Loucy (cell line): ENCODE measurements around the gene IFT122.

Source experiments
- H2AFZ ChIP-seq: fragments of 200-600 bp; sonication (generic); 2 replicates; pipeline ENCODE4 v1.6.0; 2016; ENCODE audit warnings: antibody characterized with exemption, mild to moderate bottlenecking, low read length, moderate library complexity
- H3F3A ChIP-seq: fragments of 200-600 bp; 2 replicates; pipeline ENCODE4 v1.6.0; 2016; ENCODE audit warnings: antibody characterized with exemption, low read depth, mild to moderate bottlenecking
- H3K27me3 ChIP-seq: fragments of 200-600 bp; sonication (generic); 2 replicates; pipeline ENCODE4 v1.6.1; 2014; ENCODE audit warnings: low read length, mild to moderate bottlenecking; ENCODE audit not compliant: insufficient read depth, poor library complexity, severe bottlenecking
- H3K36me3 ChIP-seq: fragments of 200-600 bp; sonication (generic); 2 replicates; pipeline ENCODE4 v1.6.1; 2016; ENCODE audit warnings: low read length; ENCODE audit not compliant: insufficient read depth
- H3K4me1 ChIP-seq: fragments of 200-600 bp; sonication (generic); 2 replicates; pipeline ENCODE4 v1.5.1; 2014; ENCODE audit warnings: low read length, mild to moderate bottlenecking; ENCODE audit not compliant: insufficient read depth, poor library complexity, severe bottlenecking
- H3K4me2 ChIP-seq: fragments of 200-600 bp; sonication (generic); 2 replicates; pipeline ENCODE4 v1.6.0; 2014; ENCODE audit warnings: antibody characterized with exemption, low read length, low read depth, mild to moderate bottlenecking; ENCODE audit not compliant: poor library complexity, severe bottlenecking
- H3K4me3 ChIP-seq: fragments of 200-600 bp; sonication (generic); 2 replicates; pipeline ENCODE4 v1.5.1; 2014; ENCODE audit warnings: low read length, mild to moderate bottlenecking, mixed read lengths; ENCODE audit not compliant: poor library complexity, severe bottlenecking
- H3K79me2 ChIP-seq: fragments of 200-600 bp; sonication (generic); 2 replicates; pipeline ENCODE4 v1.6.1; 2014; ENCODE audit warnings: low read length; ENCODE audit not compliant: insufficient read depth
- H3K9ac ChIP-seq: fragments of 200-600 bp; sonication (generic); 2 replicates; pipeline ENCODE4 v1.6.0; 2014; ENCODE audit warnings: mild to moderate bottlenecking, low read depth, low read length, moderate library complexity; ENCODE audit not compliant: poor library complexity, severe bottlenecking
- H3K9me2 ChIP-seq: fragments of 200-600 bp; sonication (generic); replicated peaks from 2 replicates; pipeline ENCODE4 v1.6.1; 2016; ENCODE audit warnings: low read depth, low read length, mixed read lengths
- H3K9me3 ChIP-seq: fragments of 200-600 bp; sonication (generic); 2 replicates; pipeline ENCODE4 v1.6.1; 2014; ENCODE audit warnings: mild to moderate bottlenecking, antibody characterized with exemption, low read length, low read depth; ENCODE audit not compliant: insufficient read depth
- H4K20me1 ChIP-seq: fragments of 200-600 bp; sonication (generic); 2 replicates; pipeline ENCODE4 v1.6.0; 2014; ENCODE audit warnings: antibody characterized with exemption, low read length, mild to moderate bottlenecking; ENCODE audit not compliant: insufficient read depth, poor library complexity, severe bottlenecking
- CTCF ChIP-seq: fragments of 200-600 bp; sonication (generic); conservative IDR thresholded peaks from 2 replicates; pipeline ENCODE4 v1.5.1; 2014; ENCODE audit warnings: mild to moderate bottlenecking, antibody characterized with exemption, low read length
- EZH2phosphoT487 ChIP-seq: fragments of 200-600 bp; IDR thresholded peaks from 2 replicates; pipeline ENCODE4 v1.6.1; 2018; ENCODE audit warnings: antibody characterized with exemption, mild to moderate bottlenecking, moderate library complexity, borderline replicate concordance

The IFT122 gene

GRCh38 chr3:129521611-129522010, 81.6 kb downstream of the IFT122 start:
- no peak overlapping the region for H3K9ac ChIP-seq
- no peak overlapping the region for H3K4me2 ChIP-seq
- H3K4me1 ChIP-seq, result no peaks in the 10 kb centered on the region
- H4K20me1 ChIP-seq, result no peaks in the 10 kb centered on the region
- H3K79me2 ChIP-seq, result no peaks in the 10 kb centered on the region
- no peaks in the 10 kb centered on the region for H3K9me2 ChIP-seq
- no peak overlapping the region for H2AFZ ChIP-seq
- no peaks in the 10 kb centered on the region for H3K9me3 ChIP-seq
- no peak overlapping the region for H3K4me3 ChIP-seq
- TF ChIP-seq CTCF, result no peak
- no peaks in the 10 kb centered on the region for H3K27me3 ChIP-seq
- no peaks in the 10 kb centered on the region for H3K36me3 ChIP-seq
- H3F3A ChIP-seq, result no peaks in the 10 kb centered on the region

GRCh38 chr3:129522953-129523352, 82.9 kb downstream of the IFT122 start:
- Histone ChIP-seq H3K9me3 (no peaks in the 10 kb centered on the region), H2AFZ (no peak overlapping the region), H3F3A (no peaks in the 10 kb centered on the region), H3K9me2 (no peaks in the 10 kb centered on the region), H3K4me1 (no peaks in the 10 kb centered on the region), H3K4me2 (no peak overlapping the region), H4K20me1 (no peaks in the 10 kb centered on the region), H3K79me2 (no peaks in the 10 kb centered on the region), H3K27me3 (no peaks in the 10 kb centered on the region), H3K9ac (no peak overlapping the region), H3K36me3 (no peaks in the 10 kb centered on the region), H3K4me3 (no peak overlapping the region)
- TF ChIP-seq EZH2phosphoT487, result no peak
- no peak for TF ChIP-seq CTCF

GRCh38 chr3:129524081-129524480, 84.1 kb downstream of the IFT122 start:
- Histone ChIP-seq H2AFZ (no peak overlapping the region), H3K9me3 (no peaks in the 10 kb centered on the region), H3K4me1 (no peaks in the 10 kb centered on the region), H4K20me1 (no peaks in the 10 kb centered on the region), H3K36me3 (no peaks in the 10 kb centered on the region), H3K9ac (no peak overlapping the region), H3K4me2 (no peak overlapping the region), H3K79me2 (no peaks in the 10 kb centered on the region), H3F3A (no peaks in the 10 kb centered on the region), H3K9me2 (no peaks in the 10 kb centered on the region), H3K27me3 (no peaks in the 10 kb centered on the region), H3K4me3 (no peak overlapping the region)
- TF ChIP-seq CTCF, result no peak
- no peak for TF ChIP-seq EZH2phosphoT487
